Esophagus squamous epithelium (tissue), 4 donors: Measurements from ENCODE around the gene THEM5.

Experiments used
- POLR2A ChIP-seq, 4 donors: fragments of 450-650 bp; IDR thresholded peaks; one replicate each; pipeline ENCODE4 v1.6.1; 2017; ENCODE audit warnings: antibody characterized with exemption in 4 of 4, mild to moderate bottlenecking in 4 of 4, moderate library complexity in 3 of 4
- TF ChIP-seq, protein P1 (sequence below), 6 experiments: fragments of 450-650 bp in 4 of 6; fragments of 200-600 bp in 2 of 6; sonication (generic) in 2 of 6; IDR thresholded peaks; one replicate each; pipeline ENCODE4 v1.5.1; 2016 to 2019; ENCODE audit warnings: antibody characterized with exemption in 6 of 6, mild to moderate bottlenecking in 4 of 6, moderate library complexity in 4 of 6

DNA sequence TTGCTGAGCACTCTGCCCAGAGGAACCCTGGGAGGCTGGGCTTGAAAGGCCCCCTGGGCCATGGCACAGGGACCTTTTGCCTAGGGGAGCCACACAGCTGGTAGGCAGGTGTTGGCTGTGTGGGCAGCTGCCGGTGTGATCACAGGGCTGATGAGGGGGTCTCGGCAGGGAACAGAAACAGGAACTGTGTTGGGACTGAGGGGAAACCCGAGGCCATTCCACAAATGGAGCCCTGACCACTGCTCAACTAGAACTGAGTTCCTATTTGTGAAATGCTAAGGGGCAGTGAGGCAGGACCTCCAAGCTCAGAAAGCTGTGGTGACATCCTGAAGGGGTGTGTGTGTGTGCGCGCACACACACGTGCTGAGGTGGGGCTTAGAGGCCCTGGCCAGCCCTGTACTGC lies 6.4 kb upstream of the THEM5 start:
- TF ChIP-seq, protein P1, sequence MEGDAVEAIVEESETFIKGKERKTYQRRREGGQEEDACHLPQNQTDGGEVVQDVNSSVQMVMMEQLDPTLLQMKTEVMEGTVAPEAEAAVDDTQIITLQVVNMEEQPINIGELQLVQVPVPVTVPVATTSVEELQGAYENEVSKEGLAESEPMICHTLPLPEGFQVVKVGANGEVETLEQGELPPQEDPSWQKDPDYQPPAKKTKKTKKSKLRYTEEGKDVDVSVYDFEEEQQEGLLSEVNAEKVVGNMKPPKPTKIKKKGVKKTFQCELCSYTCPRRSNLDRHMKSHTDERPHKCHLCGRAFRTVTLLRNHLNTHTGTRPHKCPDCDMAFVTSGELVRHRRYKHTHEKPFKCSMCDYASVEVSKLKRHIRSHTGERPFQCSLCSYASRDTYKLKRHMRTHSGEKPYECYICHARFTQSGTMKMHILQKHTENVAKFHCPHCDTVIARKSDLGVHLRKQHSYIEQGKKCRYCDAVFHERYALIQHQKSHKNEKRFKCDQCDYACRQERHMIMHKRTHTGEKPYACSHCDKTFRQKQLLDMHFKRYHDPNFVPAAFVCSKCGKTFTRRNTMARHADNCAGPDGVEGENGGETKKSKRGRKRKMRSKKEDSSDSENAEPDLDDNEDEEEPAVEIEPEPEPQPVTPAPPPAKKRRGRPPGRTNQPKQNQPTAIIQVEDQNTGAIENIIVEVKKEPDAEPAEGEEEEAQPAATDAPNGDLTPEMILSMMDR (IDR thresholded peaks at IDR 0.05), result no peak
- no peak for TF ChIP-seq POLR2A (IDR thresholded peaks at IDR 0.05)
